Measurements from ENCODE around the gene DNAAF5.
"Not testable (repeated sequence)": the region's sequence is repeated elsewhere in the genome, so short reads cannot be mapped to it uniquely, and the experiment has no call there.

Gene DNAAF5

DNA sequence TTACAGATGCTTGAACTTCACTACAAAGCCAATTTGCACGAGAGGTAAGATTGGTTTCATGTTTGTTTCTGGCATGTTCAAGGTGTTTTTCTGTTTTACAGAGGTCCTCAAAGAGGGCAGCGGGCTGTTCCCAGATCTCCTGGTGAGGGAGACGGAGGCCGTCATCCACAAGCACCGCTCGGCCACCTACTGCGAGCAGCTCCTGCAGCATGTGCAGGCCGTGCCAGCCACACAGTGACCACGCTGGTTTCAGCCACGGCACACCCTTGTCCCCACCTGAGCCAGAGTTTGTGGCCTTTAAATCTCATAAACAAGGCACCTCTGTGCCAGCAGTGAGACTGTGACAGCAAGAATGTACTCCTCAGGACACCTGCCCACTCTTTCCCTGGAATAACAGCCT, 58.9 kb downstream of the DNAAF5 start:
- DNase-seq = no peak

GRCh38 chr7:786472-787255, 60.2 kb downstream of the DNAAF5 start:
- peak; percentile 26 for DNase-seq

GRCh38 chr7:787332-788240, 61.1 kb downstream of the DNAAF5 start:
- no peak for DNase-seq

DNA sequence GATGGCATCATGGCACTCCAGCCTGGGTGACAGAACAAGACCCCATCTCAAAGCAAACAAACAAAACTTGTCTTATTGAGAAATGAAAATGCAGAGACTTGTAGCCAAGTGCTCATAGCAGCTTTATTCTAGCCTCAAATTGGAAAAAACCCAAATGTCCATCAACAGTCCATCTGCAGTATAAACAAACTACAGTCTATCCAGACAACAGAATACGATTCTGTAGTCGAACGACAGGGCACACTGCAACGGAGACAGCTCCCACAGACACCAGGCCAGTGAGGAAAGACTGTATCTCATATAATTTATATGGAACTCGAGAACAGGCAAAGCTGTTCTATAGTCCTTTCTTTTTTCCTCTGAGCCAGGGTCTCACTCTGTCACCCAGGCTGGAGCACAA, 65.0 kb downstream of the DNAAF5 start:
- no peak for DNase-seq

- DNase-seq = no peak
Observed at GRCh38 chr7:794207-794606, 67.7 kb downstream of the DNAAF5 start.

DNA sequence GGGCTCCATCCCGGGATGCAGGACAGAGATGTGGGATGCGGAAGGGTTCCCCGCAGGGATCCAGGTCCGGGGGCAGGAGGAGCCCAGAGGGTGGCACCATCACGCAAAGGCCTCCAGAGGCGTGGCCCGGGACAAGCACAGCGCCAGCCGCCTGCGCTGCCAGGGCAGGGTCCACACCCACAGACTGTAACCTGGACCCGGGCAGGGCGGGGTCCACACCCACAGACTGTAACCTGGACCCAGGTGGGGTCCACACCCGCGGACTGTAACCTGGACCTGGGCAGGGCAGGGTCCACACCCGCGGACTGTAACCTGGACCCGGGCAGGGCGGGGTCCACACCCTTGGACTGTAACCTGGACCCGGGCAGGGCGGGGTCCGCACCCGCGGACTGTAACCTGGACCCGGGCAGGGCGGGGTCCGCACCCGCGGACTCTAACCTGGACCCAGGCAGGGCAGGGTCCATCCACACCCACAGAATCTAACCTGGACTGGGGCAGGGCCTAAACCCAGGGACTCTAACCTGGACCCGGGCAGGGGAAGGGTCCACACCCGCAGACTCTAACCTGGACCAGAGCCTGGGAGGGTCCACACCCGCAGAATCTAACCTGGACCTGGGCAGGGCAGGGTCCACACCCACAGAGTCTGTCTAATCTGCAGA, 68.3 kb downstream of the DNAAF5 start:
- no peak for DNase-seq

- not testable (repeated sequence) for DNase-seq
Observed at GRCh38 chr7:796434-797169, 70.1 kb downstream of the DNAAF5 start.

- no peak for DNase-seq
Observed at GRCh38 chr7:798921-799470, 72.5 kb downstream of the DNAAF5 start.

DNA sequence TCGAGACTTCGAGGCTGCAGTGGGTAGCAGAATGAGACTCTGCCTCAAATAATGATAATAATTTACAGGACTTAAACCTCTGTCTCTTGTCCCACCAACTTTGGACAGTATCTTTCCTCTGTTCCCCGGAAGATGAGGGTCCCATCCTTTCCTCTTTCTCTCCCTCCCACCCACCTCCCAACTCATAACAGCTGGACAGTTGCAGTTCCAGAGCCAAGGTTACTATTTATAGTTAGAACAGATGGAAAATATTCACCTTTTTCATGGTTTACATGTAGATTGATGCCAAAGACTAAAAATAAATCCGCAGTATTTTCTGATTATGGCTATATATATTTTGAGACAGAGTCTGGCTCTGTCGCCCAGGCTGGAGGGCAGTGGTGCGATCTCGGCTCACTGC, 74.2 kb downstream of the DNAAF5 start:
- DNase-seq = no peak

- not testable (repeated sequence) for DNase-seq
Observed at GRCh38 chr7:801351-801750, 74.9 kb downstream of the DNAAF5 start.

DNA sequence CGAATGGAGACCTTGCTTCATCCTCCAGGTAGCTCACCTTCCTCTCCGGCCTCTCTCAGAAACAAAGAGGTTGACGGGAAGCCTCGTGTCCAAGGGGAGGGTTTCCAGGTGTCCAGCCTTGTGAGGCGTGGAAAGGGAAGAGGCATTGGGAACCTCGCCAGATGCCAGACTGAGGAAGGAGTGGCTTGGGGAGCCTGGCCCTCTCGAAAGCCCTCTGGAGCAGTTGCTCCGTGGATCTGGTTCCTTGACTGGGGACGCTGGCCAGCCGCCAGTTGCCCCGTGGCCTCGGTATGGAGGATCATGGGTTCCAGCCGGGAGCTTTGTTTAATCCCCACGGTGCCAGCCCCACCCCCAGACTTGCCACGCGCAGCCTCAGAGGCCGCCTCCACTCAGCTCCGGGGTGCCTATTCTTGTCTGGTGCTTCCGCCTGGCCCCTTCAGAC, 75.5 kb downstream of the DNAAF5 start:
- DNase-seq = no peak

- no peak for DNase-seq
Observed at GRCh38 chr7:802500-803242, 76.2 kb downstream of the DNAAF5 start.

DNA sequence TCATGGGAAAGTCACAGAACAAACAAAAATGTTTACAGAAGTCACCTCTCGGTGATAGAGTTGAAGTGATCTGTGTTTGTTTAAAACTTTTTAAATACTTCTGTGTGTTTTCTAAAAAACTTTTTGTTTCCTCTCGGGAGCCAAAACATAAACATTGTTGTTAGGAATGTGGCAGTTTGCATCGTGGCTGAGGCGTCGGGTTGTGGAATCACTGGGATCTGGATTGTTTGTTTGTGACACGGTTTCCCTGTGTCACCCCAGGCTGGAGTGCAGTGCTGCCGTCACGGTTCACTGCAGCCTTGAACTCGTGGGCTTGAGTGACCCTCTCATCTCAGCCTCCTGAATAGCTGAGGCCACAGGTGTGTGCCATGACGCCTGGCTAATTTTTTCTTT, 76.7 kb downstream of the DNAAF5 start:
- no peak for DNase-seq

- not testable (repeated sequence) for DNase-seq
Observed at GRCh38 chr7:803796-804195, 77.3 kb downstream of the DNAAF5 start.

DNA sequence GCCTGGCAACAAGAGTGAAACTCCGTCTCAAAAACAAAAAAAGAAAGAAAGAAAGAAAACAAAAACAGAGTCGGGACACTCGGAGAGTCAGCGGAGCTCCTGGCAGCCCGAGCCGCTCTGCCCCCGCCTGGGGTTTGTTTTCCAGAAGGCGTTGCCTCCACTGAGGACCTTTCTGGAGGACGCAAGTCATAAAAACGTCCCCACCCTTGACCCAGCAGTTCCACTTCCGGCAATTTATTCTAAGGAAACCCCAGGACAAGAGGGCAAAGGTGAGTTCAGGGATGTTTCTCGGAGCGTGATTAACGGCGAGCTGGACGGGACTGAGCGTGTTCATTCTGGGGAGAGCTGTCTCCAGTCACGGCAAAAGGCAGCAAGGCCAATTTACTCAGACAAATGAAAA, 78.8 kb downstream of the DNAAF5 start:
- no peak for DNase-seq

GRCh38 chr7:815284-816216, 89.1 kb downstream of the DNAAF5 start:
- DNase-seq = no peak

GRCh38 chr7:816300-816750, 89.8 kb downstream of the DNAAF5 start:
- DNase-seq = peak; percentile 91

DNA sequence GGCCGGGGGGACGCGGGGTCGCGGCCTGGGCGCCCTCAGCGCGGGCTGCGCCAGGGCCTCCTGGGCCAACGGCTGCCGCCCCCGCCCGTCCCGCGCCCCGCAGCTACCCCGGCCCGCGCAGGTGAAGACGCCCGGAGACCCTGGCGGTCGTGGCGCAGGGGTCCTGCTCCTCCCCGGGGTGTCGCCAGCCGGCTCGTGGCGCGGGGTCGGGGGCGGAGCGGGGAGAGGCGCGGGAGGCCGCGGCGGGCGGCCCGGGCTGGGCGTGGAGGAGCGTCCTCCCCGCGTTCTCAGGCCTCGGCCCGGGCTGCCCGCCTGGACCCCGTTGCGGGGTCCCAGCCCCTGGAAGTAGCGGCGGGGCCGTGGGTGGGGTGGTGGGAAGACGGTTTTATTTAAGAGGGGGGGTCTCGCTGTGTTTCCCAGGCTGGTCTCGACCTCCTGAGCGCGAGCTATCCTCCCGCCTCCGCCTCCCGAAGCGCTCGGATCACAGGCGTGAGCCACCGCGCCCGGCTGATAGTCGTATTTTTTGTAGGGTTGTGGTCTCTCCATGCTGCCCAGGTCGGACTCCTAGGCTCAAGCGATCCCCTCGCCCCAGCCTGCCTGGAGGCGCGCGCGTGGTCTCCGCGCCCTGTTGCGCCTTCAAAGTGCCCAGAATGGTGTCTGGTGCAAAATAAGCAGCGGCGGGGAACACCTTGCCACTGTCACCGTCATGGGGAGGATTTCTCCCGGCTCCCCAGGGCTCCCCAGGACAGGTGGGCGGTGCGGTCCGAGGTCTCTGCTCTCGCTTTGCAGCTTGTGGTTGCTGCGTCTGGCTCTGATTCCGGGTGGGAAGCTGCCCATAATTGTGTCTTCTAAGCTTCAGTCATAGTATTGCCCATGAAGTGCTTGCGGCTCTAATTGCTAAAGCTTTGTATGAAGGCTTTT, 90.5 kb downstream of the DNAAF5 start:
- DNase-seq = no peak

DNA sequence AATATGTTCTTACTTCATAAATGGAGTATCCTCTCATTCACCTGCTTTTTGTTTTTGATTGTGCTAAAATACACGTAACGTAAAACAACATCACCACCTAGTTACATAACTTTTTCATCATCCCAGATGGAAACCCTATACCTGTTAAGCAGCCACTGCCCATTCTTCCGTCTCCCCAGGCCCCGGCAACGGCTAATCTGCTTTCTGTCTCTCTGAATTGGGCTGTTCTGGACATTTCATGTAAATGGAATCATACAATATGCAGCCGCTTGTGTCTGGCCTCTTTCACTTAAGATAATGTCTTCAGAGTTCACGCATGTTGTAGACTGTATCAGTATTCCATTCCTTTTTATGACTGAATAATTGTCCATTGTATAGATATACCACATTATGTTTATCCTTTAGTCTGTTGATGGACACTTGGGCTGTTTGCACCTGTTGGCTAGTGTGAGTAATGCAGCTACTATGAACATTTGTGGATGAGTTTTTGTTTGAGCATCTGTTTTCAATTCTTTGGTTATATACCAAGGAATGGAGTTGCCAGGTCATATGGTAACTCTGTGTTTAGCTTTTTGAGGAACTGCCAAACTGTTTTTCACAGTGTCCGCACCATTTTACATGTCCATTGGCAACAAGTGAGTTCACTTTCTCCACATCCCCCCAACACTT, 91.7 kb downstream of the DNAAF5 start:
- no peak for DNase-seq
